NCI-H345 (cell line): ENCODE data around the gene ATP2B1.
"Not testable (repeated sequence)": the region's sequence is repeated elsewhere in the genome, so short reads cannot be mapped to it uniquely, and the experiment has no call there.

Experiments used
- DNase-seq: peaks from one replicate; lab custom pipeline; 2025; lab: John Stamatoyannopoulos, UW

ATP2B1 gene

DNA sequence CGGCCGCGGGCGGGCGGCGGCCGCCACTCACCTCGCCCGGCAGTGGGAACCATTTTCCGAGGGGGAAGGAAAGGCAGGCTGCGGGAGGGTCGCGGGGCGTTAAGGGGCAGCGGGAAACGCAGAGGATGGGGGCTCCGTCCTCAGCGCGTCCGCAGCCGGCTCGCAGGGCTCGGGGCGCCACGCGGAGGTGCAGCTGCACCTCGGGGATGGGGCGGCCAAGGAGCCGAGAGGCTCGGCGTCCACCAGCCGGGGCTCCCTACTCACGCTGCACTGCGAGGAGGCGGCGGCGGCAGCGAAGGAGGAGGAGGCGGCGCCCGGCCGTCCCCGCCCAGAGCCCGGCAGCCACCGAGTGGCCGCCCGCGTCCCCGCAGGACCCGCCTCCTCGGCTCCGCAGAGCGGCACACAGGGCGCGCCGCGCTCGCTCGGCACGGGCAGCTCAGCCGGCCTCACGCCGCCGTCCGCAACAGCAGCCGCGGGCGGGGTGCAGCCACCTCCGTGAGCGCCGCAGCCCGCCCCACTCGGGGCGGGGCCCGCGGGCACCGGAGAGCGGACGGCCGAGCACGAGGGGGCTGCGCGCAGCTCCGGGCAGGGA lies at the start of gene ATP2B1:
TSS of gene ATP2B1 (minus strand) at position 274 of the 592 bp plus-strand sequence. CDS start 52,952 bp downstream, outside the sequence.
- DNase-seq: peak; percentile 88

DNA sequence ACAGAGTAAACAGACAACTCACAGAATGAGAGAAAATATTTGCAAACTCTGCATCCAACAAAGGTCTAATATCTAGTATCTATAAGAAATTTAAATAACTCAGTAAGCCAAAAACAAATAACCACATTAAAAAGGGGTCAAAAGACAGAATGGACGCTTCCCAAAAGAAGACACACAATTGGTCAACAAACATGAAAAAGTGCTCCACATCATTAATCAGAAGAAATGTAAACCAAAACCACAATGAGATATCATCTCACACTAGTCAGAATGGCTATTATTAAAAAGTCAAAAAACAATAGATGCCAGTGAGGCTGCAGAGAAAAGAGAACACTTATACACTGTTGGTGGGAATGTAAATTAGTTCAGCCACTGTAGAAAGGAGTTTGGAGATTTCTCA lies 49.3 kb upstream of the ATP2B1 start:
- not testable (repeated sequence) for DNase-seq

DNA sequence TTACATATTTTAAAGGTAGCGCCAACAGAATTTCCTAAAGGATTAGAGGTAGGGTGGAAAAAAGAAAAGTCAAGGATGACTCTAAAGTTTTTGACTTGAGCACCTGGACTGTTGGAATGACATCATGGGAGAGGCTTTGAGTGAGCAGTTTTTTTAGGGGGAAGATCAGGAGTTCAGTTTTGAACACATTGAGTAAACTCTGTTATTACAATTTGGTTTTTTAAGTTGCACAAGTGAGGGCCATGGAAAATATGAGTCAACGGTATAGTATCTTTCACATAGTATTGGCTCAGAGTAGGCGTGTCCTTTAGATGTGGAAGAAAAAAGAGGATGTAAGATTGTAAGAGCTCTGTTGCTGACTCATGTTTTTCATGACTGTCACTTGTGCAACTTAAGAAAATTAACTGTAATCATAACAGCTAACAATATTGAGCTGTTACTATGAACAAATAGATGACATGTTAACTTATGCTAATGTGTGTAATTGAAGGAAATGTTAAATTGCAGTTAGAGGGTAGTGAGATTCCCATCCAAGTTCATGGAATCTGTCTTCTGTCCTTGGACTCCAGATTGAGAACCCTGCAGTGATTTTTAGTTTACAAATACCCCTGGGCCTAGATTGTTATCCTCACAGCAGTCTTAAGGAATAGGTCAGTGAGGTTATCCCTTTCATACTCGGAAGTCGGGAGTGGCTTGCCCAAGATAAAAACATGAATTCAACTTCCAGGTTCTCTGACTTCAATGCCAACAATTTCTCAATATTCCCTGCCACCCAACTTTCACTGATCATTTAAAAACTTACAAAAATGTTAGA lies 48.2 kb upstream of the ATP2B1 start:
- no peak for DNase-seq

DNA sequence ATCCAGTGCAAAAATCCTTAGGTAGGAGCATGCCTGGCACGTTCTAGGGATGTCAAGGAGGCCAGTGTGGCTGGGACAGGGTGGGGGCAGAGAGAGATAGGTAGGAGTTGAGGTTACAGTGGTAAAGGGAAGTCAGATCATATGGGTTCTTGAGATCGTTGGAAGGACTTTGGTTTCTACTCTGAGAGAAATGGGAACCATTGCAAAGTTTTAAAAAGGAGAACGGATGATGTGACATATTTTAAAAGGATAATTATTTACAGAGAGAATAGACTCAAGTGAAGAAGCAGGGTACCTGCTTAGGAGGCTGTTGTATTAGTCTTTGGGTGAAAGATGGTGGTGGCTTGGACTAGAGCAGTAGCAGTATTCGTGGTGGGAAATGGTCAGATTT lies 47.6 kb upstream of the ATP2B1 start:
- no peak for DNase-seq

DNA sequence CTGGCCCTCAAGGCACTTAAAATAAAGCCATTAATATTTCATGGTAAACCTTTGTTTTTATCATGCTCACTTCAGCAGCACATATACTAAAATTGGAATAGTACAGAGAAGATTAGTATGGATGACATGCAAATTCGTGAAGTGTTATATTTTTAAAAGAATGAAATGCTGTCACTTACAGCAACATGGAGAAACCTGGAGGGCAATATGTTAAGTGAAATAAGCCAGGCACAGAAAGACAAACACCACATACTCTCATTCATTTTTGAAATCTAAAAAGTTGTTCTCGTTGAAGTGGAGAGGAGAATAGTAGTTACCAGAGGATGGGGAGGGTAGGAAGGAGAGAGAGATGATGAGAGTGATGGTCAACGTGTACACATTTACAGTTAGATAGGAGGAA lies 45.4 kb upstream of the ATP2B1 start:
- no peak for DNase-seq

DNA sequence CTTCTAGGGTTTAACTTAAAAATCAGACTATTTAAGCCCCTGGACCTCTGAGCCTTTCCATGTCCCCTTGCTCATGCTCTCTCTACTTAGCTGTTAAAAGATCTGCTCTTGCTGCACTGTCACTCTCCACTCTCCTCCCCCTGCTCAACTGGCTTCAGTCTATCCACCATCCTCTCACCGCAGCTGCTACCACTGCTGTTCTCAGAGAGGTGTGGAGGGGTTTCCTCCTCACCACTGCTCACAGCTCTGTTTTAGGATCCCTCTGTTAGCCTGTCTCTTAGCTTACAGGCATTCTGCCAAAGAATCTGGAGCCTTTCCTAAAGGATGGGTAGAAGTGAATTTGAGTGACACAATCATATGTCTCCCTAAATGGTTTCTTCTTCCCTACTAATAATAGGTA lies 43.7 kb upstream of the ATP2B1 start:
- no peak for DNase-seq

DNA sequence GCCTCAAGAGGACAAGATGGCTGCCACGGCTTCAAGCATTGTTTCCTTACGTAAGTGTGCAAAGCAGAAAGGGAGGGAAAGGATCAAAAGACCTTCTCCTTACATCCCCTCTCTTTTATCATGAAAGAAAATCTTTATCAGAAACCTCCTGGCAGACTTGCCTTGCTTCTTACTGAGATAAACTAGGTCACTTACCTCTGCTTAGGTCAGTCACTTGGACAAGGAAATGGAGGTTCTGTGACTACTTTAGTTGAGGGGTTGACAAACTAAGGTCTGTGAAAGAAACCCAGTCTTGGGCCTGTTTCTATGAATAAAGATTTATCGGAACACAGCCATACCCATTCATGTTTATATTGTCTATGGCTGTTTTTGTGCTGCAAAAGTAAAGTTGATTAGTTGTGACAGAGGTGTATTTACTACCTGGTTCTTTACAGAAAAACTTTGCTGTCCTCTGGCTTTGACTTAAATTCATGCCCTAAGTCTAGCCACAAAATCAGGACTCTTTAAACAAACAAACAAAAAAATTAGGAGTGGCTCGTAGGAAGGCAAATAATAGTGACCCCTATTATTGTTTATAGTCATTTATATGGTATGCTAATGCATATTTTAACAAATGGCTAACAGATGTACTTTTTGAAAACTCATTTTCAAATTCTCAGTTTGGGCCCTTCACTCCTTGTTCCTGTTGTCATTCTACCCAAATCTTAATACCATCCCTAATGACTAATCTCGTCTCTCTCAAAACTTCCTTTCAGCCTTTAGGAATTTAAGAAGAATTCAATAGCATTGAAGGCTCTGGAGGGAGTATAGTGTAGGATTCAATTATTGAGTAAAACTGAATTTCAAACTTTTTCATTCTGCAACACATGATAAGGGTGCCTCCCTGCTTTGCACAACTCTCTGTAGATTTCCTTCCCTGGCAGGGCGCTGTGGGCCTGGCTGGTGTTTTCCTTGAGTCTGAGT lies 42.0 kb upstream of the ATP2B1 start:
- no peak for DNase-seq

DNA sequence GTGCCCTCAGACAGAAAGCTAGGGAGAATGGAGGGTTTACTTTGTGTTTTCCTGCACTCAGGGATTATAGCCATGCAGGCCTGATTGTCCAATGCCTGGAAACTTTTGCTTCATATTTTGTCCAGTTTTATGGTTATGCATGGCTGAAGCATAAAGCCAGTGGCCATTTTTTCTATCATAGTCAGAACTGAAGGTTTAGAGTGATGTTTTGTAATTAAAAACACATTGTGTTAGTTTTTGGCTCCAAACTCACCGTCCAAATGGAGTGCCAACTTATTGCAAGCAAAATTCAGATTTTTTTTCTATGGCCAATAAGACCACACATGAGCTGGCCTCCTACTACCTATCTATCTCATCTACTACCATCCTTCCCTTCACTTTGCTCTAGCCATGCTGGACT lies 40.2 kb upstream of the ATP2B1 start:
- DNase-seq: no peak

DNA sequence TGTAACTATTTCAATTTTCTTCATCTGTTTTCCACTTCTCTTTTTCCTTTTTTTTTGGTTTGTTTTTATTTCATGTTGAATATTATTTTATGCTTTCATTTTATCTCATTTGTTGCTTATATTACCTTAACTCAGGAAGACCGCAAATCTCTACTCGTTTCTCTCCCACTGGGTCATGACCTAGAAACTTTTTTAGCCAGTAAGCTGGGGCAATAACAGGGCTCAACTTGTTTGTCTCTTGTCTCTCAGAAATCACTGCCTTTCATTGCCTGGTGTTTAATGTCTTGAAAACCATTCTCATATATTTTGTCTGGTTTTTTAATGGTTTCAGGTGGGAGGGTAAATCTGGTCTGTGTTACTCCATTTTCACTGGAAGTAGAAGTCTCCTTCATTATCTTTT lies 36.6 kb upstream of the ATP2B1 start:
- DNase-seq: no peak

DNA sequence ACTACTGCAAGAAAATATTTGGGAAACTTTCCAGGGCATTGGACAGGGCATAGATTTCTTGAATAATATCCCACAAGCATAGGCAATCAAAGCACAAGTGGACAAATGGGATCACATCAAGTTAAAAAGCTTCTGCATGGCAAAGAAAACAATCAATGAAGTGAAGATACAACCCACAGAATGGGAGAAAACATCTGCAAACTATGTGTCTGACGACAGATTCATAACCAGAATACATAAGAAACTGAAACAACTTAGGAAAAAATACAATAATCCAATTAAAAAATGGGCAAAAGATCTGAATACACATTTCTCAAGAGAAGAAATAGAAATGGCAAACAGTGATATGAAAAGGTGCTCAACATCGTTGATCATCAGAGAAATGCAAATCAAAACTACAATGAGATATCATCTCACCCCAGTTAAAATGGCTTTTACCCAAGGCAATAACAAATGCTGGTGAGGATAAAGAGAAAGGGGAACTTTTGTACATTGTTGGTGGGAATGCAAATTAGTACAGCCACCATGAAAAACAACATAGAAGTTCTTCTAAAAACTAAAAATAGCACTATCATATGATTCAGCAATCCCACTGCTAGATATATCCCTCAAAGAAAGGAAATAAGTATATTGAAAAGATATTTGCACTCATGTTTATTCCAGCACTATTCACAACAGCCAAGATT lies 33.8 kb upstream of the ATP2B1 start:
- DNase-seq: no peak

DNA sequence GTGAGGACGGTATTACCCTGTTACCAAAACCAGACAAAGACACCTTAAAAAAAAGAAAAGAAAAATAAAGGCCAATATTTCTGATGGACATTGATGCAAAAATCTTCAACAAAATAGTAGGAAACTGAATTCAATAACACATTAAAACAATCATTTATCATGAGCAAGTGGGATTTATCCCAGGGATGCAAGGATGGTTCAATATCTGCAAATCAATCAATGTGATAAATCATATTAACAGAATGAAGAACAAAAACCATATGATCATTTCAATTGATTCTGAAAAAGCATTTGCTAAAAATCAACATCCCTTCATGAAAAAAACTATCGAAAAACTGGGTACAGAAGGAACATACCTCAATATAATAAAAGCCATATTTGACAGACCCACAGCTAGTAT lies 32.3 kb upstream of the ATP2B1 start:
- no peak for DNase-seq

DNA sequence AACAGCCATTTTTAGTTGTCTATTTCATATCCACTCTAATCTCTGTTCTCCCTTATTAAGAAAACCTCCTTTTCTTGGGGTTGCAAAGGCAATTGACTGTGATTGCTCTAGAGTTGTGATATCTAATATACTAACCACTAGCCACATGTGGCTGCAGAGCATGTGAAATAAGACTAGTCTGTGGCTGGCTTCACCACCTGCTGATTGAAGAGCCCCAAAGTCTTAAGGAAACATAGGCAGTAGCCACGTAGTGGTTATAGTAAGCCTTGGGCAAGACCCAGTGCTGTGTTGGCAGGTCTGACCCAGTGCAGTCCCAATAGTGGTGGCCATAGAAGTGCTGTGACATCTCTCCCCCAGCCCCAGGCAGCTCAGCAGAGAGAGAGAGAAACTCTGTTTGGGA lies 28.4 kb upstream of the ATP2B1 start:
- DNase-seq: no peak

DNA sequence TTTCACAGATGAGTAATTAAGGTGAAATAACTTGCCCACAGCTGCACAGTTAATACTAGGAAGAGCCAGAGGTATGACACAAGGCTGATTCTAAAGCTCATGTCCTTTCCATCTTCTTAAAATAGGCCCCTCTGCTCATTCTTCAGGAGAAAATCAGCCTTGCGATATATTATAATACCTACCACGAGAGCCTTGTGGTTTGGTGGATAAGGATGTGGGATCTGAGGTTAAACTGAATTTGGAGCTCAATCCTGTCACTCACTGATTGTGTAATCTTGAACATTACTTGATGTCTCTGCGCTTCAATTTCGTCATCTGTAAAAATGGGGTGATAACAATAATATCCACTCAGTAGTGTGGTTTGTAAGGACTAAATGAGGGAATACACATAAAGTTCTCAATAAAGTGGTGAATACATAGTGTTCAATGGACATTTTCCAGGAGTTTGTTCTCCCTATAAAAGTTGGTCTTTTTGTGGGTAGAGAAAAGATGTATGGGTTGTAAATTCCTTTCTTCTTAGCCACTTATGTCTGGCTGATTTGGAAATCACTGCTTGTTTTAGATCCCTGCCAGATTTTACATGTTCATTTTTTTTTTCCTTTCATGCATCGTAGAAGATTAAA lies 25.1 kb upstream of the ATP2B1 start:
- no peak for DNase-seq

DNA sequence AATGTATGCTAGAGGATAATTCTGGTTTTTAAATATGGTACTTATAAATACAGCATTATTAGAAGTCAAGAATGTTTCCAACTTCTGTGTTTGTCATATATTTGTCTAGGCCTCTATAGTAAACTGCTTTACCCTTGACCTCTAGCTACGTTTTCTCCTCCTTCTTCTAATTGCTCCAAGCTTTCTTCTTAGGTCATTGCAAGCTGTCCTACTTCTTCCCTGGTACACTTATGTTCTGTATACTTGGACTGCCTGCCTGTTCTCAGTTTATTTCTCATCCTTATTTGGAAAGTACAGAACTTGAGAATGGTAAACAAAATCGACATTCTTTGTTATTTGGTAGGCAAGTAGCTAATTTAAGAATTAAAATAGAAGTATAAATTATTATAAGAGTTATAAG lies 23.9 kb upstream of the ATP2B1 start:
- DNase-seq: no peak

DNA sequence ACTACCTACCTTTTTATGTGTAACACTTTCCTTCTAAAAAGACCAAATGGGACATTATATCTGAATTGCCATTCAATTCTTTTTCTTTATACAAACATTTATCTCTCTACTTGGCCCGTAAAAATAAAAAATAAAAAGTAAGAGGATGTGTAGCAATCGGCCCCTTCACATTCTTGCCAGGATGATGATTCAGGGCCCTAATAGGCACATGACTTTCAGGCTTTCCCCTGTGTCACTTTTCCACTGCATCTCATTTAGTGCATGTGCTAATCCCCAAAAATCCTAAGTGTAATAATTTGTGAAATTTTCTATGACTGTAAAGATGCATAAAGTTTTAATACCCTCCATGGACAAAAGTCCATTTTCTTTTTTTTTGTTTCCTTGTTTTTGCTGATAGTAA lies 23.0 kb upstream of the ATP2B1 start:
- DNase-seq: no peak

DNA sequence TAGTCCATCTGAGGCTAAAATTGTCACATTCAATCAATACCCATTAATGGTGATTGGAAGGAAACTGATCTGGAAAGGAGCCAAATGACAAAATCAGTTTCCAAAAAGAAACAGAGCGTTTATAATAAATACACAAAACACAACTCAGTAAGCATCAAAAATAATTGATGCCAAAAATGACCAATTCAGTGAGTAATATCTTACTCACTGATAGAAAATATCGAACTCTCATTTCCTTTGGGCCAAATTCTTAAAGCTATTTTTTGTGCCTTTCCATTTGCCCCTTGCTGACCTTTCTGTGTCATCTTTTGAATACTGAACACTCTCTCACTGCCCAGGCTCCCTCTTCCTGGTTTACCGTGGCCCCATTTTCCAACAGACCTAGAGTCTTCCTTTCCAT lies 22.5 kb upstream of the ATP2B1 start:
- DNase-seq: no peak

DNA sequence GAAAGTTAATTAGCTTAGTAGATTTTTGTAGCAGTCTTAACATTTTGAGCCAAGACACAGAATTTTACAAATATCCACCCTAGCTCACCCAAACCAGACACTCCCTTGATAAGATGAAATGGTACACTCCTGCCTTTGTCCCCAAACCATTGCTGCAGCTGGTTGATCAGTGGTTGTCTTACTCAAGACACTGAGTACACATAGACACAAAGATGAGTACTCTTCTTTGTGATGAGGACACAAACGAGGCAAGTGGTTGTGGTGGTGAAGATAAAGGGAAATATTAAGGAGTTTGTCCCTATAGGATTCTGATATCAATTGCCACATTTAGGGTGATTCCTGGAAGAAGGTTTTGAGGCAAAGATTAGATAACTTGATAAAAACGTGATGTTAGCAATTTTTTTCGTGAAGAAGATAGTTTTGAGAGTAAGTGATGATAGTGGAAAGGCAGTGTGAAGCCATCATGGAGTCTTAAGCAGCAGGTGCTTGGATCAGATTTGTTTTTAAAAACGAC lies 21.4 kb upstream of the ATP2B1 start:
- no peak for DNase-seq

DNA sequence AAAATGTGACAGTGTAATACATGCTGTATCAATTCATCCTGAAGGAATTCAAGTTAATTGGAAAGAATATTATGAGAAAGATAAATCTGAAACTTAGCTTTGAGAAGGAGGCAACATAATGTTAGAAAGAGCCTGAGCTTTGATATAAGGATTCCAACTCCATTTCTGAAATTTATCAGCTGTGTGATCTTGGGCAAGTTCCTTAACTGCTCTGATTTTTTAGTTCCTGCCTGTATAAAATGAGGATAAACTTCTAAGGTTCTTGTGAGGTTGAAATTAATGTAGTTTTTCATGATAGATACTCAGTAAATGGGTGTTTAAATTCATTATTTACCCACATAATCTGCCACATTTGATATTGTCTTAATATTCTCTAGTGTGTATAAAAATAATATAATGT lies 14.6 kb upstream of the ATP2B1 start:
- no peak for DNase-seq

DNA sequence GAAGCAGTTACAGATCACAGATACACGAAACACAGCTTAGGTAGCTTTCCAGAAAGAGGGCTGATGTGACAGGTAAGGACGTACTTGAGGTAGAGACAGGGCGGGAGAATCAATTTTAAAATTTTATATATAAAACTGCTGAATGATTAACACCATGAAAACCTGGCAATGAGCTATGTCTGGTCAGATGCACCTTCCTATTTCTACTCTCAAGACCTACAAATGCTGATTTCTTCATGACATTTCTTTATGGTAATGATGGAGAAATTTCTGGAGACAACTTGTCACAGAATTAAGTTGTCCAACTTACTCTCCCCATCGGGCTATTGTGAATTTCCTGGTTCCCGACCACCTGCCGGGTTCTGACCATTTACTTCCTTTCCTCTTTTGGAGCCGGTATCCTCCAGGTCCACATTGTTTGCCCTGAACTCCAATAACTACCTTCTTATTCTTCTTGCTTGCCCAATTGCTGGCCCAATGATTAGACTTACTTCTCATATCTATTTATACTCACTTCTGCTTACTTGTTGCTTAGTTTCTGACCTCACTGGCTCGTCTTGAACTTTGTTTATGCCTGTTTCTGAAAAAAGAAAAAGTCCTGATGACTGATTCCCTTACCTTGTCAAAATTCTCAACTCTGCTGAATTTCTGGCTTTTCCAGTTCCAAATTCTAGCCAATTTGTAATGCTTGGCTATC lies 12.8 kb upstream of the ATP2B1 start:
- DNase-seq: no peak

DNA sequence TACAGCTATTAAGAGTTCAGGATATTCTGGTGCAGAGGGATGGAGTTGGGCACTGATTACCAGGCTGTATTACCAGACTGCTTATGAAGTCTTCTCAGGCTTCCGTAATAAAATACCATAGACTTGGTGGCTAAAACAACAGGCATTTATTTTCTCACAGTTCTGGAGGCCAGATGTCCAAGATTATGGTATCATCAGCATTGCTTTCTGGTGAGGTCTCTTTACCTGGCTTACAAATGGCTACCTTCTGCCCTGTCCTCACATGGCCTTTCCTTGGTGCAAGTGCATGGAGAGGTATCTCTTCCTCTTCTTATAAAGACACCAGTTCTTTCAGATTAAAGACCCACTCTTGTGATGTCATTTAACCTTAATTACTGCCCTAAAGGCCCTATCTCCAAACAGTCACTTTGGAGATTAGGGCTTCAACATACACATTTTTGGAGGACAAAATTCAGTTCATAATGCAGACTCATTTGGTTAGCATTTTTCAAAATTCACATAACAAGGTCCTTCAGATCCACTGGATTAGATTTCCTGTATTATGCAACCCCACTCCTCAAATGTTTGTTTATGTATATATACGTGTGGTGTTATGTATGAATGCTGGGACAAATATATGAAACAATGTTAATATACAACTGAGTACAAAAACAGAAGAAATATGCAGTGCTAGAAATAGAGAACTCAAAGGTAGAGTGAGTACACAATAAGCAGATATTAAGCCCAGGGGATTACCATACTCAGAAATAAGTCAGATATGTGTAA lies 9.3 kb upstream of the ATP2B1 start:
- DNase-seq: no peak
